ENCODE measurements around the gene OLA1.

- TF ChIP-seq TAF1 (IDR thresholded peaks at IDR 0.05; ENCODE audit: low read depth) = no peak
- TF ChIP-seq MAX (IDR thresholded peaks at IDR 0.05) = no peak
- no peak for TF ChIP-seq YY1 (IDR thresholded peaks at IDR 0.05; ENCODE audit: low read depth)
- TF ChIP-seq CREB1 (IDR thresholded peaks at IDR 0.05; ENCODE audit: low read depth) = no peak
- TF ChIP-seq USF1 (IDR thresholded peaks at IDR 0.05) = no peak
Observed at GRCh38 chr2:174025271-174026121, 222.8 kb downstream of the OLA1 start.
